Stimulated activated CD4-positive, alpha-beta T cell treated with anti-CD3 and anti-CD28 coated beads, Interleukin-15, amount 100 ng/mL, for 24 hours (primary cell): Measurements from ENCODE around the gene FRMD4B.

Experiments
- DNase-seq: peaks from one replicate; pipeline ENCODE4 v3.0.0-alpha.2; 2020

Gene FRMD4B

DNA sequence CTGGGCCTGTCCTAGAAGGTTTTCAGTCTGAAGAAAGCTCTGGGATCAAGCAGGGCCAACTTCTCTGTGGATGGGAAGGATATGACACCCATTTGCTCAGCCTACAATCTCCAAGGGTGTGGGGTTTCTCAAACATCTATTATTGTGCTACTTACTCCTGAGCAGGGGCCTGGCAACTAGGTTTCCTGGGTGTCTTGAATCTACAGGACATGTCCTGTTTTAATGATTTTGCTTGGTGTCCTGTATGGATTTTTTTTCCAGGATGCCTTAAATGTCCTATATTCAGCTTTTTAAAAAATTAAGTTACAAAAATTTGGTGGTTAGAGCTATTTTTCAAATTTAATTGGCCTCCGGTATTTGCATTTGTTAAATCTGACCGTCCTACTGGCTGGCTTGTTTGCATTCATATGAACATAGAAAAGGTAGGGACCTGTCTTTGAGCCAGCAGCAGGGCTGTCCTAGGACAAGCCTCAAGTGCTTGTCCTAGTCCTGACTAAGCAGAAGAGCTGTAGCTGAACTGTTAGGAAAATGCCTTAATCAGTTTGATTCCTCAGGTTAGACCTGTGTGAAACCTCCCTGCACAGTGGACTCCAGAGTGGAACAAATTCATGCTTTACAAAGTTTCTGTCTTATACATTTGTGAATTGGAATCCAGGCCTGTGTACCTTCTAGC is 223.4 kb downstream of the FRMD4B start:
- DNase-seq: no peak

DNA sequence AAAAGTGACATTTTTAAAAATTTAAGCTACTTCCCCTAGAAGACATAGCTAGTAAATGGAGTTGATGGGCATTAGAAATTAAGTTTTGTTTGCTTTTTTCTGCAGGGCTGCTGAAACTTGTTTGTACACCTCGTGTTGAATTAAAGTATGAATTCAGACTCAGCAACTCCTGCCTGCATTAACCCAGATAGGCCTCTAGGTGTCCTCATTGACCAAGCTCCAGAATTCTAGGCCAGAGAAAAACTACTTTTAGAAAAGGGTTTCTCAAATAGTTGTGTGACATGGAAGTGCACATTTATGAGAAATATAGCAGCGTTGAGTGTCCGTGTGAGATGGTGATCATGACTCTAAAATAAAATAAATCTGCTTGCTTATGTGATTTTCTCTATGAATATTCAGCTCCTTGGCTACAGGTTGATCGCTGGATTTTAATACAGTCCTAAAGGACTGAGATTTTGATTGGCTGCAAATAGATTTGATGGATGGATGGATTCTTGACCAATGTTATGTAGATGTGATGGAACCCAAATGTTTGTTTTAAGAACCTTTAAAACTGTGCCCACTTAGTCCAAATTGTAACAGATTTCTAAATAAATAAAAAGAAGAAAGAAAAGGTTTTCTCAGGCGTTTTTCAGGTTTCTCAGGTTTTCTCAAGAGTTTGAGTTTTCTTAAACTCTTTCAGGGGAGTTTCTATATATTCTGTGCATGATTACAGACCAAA is 224.1 kb downstream of the FRMD4B start:
- DNase-seq: peak; percentile 31

DNA sequence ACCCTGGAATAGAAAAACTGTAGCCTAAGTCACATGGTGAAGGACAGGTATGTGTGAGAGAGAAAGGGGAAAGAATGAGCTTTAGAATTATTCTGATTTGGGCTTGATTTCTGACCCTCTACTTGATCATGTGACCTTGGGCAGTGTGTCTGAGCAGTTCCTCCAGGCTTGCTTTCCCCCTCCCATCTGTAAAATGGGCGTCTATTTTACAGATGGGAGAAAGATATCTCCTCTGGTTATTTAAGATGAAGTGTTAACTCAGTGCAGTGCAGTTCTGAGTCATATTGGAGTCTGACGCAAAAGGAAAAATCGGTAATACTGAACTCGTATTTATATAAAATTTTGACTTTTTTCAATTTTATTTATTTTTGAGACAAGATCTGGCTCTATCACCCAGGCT is 225.4 kb downstream of the FRMD4B start:
- no peak for DNase-seq

DNA sequence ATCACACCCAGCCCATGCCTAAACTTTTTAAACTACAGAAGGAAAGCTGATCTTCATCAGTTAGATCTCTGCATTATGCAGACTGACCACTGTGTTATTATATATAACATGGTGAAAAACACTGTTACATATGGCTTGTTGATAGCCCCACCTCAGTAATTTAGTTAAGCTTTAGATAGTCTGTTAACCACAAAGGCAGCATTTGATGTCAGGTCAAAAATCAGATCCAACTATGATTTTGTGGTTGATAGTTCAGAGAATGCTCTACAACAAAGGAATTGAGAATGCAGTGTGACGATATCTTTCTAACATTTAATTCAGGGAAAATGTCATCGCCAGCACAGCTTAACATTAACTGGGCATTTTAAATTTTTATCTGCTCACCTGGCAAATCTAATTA is 225.8 kb downstream of the FRMD4B start:
- no peak for DNase-seq

DNA sequence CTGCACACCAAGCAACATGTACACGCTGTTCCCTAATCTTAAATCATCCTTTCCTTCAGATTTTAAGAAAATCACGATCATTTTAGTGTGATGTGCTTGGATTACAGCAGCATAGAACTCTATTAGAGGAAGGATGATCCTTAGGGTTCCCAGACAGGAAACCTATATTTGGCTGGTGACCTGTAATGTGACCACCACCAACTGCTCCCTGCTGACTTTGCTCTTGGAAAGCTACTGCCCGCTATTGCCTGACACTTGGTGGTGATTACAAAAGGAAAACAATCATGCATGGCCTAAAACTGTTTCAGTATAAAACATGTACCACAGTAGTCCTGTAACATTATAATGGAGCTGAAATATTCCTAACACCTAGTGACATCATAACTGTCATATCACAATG is 236.3 kb downstream of the FRMD4B start:
- DNase-seq: no peak

DNA sequence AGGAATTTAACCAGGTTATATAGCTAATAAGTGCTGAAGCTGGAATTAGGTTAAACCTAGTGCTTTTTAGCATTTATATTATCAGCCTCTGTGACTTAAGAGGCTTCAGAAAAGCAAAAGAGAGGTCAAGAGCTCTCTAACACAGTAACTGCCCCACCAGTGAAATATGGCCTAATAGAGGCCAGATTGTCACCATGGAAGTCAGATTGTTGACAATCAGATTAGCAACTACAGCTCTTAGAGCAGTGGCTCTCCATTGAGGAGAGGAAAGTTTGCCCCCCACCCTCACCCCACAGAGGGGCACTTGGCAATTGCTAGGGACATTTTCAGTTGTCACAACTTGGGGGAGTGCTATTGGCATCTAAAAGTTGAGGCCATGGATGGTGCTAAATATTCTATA is 240.2 kb downstream of the FRMD4B start:
- DNase-seq: no peak

DNA sequence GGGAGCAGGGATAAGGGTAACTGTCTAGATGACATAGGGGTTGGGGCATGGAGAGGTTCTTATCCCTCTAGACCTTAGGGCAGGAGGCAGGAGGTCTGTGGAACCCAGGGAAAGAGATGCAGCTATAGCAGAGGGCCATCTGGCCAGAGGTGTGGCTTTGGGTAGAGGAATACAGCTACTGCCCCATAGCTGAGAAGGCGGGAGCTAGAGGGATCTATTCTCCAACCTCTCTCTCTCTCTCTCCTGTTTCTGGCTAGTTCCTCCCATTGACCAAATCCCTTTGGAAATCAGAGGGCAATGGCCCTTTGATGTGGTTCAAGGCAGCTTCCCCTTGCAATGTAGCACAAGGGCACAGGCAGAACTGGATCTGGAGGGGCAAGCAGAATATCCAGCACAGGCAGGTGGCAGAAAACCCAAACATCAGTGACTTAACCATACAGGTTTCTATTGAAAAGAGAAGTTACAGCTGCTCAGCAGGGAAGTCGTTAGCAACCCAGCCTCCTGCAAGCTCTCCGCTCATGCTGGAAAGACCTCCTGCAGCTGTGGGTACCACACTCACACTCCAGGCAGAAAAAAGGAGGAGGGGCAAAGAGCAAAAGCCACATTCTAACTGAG is 241.2 kb downstream of the FRMD4B start:
- DNase-seq: no peak

DNA sequence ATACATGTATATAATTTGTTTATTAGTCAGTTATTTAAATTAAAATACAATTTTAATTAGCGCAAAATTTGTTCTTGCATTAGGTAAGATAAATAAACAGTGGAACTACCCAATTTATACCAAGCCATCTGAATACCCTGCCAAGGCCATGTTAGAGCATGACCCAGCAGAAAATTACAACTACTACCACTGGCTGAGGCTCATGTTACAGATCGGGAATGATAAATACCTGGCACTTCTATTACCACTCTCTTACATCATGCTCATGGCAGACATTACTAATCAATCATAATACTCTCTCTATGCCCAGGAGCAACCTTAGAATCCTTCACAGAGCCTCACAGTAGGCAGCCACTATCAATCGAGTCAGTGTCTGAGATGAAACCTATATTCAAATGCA is 242.3 kb downstream of the FRMD4B start:
- no peak for DNase-seq

DNA sequence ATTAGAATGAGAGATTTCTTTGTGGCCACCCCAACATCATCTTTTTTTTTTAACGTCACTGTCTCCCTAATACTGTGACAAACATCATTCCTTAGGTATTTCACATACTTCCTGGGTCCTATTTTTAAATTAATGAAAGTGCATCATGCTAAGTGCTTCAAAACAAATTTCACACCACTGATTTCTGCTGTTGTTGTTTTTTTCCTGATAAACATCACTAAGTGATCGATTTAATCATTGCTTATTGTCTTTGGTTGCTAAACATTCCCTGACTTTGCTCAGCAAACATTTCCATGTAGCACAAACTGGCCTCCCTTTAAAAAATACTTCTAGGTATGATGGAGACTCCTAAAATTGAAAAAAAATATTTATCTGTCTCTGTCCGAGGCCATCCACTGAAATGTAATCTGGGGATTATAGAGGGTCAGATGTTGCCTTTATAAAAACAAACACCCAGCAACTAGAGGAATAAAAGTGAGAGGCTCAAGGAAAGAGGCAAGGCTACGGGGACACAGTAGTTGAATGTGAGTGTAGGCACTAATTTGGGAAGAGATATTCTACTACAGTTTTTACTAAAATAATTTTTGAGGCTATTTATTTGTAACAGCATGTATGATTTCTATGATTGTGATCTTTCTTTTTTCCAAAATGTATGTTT is 243.0 kb downstream of the FRMD4B start:
- DNase-seq: no peak

DNA sequence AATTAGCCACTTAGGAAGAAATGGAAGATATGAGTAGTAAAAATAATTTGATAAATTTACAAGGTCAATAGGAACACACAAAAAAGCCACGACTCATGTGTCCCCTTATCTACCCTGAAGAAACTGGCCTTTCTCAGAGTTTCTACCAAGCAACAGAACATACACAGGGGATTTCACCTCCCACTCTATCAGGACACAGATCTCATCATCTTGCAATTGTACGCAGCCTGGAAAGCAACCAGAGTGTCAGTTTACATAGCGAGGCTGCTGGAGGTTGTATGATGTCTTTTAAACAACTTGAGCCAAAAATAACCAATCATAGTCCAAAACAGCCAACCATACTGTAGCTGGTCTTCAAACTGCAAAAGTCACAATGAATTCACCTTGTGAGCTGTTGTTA is 243.8 kb downstream of the FRMD4B start:
- DNase-seq: no peak

DNA sequence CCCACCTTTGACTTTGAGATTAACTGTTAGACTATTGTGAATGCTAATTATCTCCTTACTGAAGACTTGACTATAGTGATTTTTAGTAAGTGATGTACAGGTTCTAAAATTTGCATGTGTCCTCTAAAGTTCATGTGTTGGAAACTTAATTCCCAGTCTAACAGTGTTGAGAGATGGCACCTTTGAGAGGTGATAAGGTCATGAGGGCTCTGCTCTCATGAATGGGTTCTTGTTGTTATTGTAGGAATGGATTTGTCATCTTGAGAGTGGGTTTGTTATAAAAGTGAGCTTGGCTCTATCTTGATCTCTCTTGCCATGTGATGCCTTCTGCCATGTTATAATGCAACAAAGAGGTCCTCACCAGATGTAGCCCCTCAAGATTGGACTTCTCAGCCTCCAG is 244.6 kb downstream of the FRMD4B start:
- DNase-seq: no peak

DNA sequence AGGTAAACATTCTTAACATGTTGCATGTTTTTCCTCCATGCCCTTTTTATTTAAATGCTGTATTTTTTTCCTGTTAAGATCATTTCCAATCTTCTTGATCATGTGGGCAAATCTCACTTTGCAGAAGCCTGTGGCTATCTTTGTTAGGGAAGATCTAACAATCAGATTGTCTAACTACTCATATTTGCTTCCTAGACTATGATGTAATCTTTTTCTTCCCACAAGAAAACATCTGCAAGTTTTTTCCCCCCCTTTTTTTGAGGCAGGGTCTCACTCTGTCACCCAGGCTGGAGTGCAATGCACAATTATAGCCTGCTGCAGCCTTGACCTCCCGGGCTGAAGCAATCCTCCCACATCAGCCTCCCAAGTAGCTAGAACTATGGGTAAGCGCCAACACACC is 248.5 kb downstream of the FRMD4B start:
- no peak for DNase-seq

DNA sequence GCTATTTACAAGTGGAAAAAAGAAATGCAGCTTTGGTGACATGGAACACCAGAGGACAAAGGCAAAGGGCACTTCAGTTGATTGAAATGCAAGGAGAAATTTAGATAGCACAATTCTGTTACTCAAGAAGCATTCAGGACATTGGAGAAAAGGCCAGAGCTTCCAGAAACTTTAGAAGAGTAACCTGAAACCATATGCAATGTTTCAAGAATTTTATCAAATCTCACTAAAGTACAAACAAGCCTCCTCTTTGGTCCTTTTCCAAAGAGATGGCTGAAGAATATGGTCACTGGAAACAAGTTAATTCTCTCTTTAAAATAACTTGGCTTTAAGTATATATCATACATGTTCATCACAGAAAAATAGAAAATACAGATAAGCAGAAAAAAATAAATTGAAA is 248.9 kb downstream of the FRMD4B start:
- no peak for DNase-seq

DNA sequence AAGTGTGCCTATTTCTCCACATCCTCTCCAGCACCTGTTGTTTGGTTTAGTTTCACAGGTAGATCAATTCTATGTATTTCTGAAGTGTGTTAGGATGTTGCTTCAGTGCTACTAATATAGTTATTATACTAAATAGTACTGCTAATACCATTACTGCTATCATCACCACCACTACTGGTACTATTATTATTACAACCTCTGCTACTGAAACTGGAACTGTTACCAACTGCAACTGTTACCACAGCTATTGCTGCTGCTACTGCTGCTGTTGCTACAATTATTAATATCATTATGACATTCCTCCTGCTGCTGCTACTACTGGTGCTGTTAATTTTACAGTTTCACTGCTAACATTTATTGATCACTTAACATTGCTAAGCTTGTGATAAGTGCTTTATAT is 255.2 kb downstream of the FRMD4B start:
- DNase-seq: no peak

DNA sequence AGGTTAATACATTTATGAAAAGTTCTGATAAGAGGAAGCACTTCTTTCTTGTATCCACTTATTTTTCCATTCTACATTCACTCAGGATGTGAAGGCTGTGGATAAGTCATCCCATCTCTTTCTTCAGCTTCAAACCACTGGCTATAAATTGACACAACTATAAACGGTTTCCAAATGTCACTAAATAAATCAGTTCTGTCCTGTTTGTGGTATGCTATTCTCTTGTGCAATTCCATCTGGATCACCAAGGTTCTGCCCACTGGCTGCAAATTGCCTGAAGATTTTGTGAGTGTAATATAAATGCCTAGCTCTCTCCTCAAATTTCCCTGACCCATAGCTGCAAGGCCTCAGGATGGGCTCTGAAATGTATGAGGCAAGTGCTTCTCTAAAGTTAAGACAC is 256.4 kb downstream of the FRMD4B start:
- DNase-seq: no peak

DNA sequence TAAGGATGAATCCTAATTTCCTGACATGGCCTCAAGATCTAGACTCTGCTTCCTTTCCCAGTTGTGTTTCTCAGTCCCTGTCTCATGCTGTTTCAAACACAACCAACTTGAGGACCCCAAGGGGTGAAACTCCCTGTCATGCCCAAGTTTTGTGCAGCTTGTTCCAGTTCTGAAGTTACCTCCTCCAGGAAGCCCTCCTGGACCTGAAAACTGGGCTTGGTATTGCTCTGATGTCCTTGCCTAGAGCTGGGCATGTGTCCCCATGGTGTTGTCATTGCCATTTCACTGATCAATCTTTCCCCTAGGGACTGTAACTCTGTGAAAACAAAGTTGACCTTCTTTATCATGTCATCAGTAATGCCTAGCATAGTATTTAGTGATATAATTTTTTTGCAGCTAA is 257.4 kb downstream of the FRMD4B start:
- DNase-seq: no peak

DNA sequence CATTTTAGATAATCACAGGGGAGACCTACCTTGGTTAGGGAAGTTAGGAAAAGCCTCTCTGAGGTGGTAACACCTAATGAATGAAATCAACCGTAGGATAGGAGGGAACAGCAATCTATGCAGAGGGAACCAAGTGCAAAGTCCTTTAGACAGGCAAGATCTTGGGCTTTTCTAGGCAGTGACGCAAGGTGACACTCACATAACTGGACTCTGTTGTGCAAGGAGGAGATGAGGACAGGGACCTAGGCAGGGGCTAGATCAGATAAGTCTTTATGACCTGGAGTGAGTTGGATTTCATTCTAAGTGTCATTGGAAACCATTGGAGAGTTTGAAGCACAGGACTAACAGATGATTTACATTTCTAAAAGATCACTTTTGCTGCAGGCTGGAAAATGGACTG is 258.9 kb downstream of the FRMD4B start:
- DNase-seq: no peak

DNA sequence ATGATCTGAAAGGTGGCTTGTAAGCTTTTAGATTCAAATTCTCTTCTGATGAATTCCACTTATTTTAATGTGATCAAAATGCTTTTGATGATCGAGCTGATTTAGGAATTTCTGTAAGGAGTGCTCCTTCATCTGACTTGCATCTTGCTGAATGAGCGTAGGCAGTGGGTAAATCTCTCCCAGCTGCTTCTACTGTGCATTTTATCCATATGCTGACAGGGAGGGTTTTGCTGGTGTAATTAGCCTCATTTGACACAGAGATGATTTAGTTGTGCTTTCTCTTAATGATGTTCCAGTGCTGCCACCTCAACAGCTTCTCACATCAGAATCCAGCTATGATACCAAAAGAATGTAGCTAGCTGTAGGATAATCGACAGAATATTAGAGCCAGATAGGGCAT is 259.7 kb downstream of the FRMD4B start:
- no peak for DNase-seq

DNA sequence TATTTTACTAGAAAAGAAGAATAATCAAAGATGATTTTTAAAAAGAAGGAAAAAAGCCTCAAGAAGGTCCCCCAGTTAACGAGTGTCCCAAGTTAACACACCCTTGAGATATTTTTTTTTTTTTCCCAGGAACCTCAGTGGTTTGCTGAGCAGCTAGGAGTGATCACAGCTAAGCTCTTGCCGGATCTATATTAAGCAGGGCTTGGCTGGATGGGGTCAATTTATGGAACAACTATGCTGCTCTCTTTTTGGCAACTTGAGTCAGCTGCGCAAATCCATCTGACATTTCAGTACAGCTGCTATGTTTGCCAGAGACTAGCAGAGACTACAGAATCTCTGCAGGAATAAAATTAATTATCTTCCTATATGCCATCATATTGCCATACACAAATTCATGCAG is 263.5 kb downstream of the FRMD4B start, which contains the start of gene LMOD3:
Gene LMOD3, minus strand, starts transcription at position 193 of the 400 bp plus-strand sequence. CDS start 209 bp downstream, outside the sequence.
- no peak for DNase-seq

DNA sequence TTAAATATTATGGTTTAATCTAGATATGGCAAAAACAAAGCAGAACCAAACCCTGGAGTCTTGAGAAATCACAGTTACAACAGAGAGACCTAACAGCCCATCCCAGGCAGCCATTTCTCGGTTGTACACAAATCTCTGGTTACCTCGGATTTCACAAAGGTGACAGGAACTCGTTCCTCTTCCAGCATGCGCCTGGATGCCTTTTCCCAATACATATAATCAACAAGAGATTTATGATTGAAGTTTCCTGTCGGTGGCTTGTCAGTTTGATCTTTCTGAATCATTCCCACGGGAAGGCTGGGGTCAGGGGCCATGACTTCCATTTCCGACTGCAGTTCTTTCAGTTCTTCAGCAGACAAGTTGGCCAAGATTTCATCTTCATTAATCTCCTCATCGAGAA is 263.9 kb downstream of the FRMD4B start:
- no peak for DNase-seq

DNA sequence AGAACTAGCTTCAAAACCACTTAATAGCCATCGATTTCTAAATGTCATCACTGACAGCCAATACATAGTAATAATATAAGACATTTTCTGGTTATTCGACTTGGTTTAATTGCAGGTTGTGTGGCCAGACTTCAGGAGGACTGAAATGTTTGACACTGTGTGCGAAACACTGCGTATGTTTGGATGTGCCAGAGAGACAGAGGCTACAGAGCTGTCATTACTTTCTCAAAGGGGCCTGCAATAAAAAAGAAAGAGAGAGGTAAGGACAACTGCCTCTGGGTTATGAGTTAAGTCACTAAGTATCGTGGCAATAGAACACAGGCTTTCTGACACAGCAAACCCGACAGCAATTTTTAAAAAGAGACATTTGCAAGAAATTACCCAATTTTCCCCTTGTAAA is 264.4 kb downstream of the FRMD4B start:
- DNase-seq: no peak

DNA sequence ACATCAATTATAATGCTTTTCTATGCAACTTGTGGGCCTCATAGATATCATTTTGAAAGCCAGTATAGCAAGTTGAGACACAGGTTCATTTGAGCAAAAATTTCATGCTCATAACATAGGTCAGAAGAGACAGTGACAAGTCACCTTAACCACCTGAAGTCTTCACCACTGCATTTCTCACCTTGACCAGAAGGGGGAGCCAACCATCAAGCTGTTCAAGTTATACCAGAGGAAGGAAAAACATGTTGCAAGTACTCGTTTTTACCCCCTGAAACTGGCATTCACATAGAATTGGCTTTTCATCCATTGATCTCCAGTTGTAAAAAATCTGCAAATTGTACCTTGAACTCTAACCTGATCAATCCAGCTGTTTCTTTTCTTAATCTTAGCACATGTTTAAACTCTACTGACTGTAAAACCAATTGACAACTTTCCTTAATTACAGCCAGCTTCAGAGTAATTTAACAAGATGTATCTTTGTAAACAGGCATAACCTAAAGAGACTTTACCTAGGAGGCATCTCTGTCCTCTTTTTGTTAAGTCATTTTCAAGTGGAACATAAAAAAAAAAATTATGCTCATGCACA is 264.9 kb downstream of the FRMD4B start:
- DNase-seq: peak; percentile 87
